ENCODE measurements around the gene DUT.
A peak's percentile ranks its signal among the peaks of the same experiment; 100 is the strongest.

DUT gene

DNA sequence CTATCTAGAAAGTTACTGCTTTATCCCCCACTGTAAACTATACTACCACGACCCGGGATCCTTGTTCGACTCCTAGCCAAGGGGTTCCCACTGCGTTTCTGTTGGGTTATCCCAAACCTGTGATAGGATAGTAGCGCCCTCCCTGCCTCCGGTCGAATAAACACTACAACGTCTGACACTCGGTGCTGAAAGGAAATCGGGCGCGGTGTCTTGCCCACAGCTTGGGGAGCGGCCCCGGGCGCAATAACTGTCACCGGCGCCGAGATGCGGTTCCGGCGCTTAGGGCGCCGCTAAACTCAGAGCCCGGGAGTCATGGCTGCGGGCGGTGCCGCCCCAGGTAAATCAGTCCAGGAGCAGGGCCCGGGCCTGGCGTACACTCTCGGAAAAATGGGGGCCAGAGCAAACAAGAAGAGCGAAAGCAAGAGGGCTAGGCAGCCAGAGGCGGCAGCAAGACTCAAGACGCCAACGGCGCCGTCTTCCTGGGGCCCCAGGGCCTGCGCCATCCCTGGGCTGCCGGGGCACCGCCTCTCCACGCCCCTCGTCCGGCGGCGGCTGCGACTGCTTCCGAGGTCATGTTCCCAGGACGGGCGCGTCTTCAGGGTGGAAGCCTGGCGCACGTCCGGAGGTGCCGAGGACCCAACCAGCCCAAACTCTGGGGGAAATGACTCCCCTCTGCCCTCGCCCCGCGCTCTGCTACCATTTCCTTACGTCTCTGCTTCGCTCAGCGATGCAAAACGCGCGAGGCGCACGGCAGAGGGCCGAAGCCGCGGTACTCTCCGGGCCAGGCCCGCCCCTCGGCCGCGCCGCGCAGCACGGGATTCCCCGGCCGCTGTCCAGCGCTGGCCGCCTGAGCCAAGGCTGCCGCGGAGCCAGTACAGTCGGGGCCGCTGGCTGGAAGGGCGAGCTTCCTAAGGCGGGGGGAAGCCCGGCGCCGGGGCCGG, at the start of gene DUT:
TSS of gene DUT (plus strand) at position 575 of the 941 bp plus-strand sequence. CDS start at position 662, 87 bp downstream.
- peak; percentile 81 for DNase-seq
- peak within 1 kb of the TSS; percentile 96 for H3K9ac ChIP-seq (ENCODE audit: low read length)
- peak within 1 kb of the TSS; percentile 90 for H3K4me2 ChIP-seq (ENCODE audit: low read depth, low read length)
- TF ChIP-seq EZH2phosphoT487 (IDR thresholded peaks at IDR 0.05; ENCODE audit: low read length): no peak
- TF ChIP-seq, protein P1, sequence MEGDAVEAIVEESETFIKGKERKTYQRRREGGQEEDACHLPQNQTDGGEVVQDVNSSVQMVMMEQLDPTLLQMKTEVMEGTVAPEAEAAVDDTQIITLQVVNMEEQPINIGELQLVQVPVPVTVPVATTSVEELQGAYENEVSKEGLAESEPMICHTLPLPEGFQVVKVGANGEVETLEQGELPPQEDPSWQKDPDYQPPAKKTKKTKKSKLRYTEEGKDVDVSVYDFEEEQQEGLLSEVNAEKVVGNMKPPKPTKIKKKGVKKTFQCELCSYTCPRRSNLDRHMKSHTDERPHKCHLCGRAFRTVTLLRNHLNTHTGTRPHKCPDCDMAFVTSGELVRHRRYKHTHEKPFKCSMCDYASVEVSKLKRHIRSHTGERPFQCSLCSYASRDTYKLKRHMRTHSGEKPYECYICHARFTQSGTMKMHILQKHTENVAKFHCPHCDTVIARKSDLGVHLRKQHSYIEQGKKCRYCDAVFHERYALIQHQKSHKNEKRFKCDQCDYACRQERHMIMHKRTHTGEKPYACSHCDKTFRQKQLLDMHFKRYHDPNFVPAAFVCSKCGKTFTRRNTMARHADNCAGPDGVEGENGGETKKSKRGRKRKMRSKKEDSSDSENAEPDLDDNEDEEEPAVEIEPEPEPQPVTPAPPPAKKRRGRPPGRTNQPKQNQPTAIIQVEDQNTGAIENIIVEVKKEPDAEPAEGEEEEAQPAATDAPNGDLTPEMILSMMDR (IDR thresholded peaks at IDR 0.05; ENCODE audit: low read length): peak; percentile 23
- H3K9me3 ChIP-seq (replicated peaks; ENCODE audit: insufficient read depth, low read length): no peaks in the 10 kb centered on the region
- H3K27ac ChIP-seq (ENCODE audit: low read length): peak within 1 kb of the TSS; percentile 83
- peak within 1 kb of the TSS; percentile 84 for H3K4me3 ChIP-seq (ENCODE audit: low read length)
- peaks cover 46% of the 10 kb centered on the region for H3K79me2 ChIP-seq (ENCODE audit: low read length)
- peaks cover 18% of the 10 kb centered on the region for H3K4me1 ChIP-seq (ENCODE audit: low read length)
- peaks cover 19% of the 10 kb centered on the region for H3F3A ChIP-seq (ENCODE audit: insufficient read depth, low read length)
- peaks cover 5% of the 10 kb centered on the region; the same call in 1 of the 2 replicates for H3K36me3 ChIP-seq (replicated peaks; ENCODE audit: insufficient read depth, low read length)
- peak within 1 kb of the TSS; percentile 81 for H2AFZ ChIP-seq (ENCODE audit: low read length)
- H4K20me1 ChIP-seq (ENCODE audit: insufficient read depth, low read length): no peaks in the 10 kb centered on the region
- H3K27me3 ChIP-seq (replicated peaks; ENCODE audit: insufficient read depth, low read length): no peaks in the 10 kb centered on the region
- H3K9me2 ChIP-seq (replicated peaks; ENCODE audit: insufficient read depth, low read length): no peaks in the 10 kb centered on the region

DNA sequence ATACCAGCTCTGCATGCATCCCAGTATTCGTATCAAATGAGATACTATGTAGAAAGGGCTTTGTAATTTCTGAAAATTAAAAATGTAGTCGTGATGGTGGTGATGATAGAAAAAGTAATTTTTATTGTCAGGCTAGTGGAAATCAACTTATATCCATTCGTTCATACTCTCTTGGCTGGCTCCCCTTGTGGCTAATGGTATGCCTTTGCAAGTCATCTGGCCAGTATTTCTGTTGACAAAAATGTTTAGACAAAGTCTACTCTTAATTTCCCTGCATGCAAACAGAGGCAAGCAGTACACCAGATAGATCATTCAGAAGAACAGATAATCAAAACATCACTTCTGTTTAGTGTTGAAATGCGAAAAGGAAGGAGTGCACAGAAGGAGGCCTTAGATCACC, 49.6 kb upstream of the DUT start:
- TF ChIP-seq EZH2phosphoT487 (IDR thresholded peaks at IDR 0.05; ENCODE audit: low read length) (no peak), EZH2 (optimal IDR thresholded peaks at IDR 0.05; ENCODE audit: low read depth, low read length) (no peak)
- TF ChIP-seq, protein P1 (IDR thresholded peaks at IDR 0.05; ENCODE audit: low read length): no peak
- H3K79me2 ChIP-seq (ENCODE audit: low read length): no peaks in the 10 kb centered on the region

DNA sequence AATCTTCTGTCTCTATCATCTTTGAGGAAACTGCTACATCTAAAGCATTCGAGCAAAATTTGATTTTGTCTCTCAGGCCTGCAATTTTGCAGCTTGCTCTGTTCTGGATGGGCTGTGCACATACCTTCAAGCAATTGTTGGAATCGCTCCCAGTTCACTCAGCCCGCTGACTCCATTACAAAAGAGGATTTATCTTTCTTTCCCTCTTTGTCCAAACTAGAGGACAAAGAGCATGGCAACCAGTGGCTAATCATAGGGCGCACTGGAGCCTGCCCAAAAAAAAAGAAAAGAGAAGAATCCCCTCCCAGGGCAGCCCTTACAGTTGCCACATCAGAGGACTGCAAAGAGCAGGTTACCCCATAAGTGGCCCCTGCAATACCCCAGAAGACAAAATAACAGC, 49.0 kb upstream of the DUT start:
- no peak overlapping the region for H2AFZ ChIP-seq (ENCODE audit: low read length)
- H3F3A ChIP-seq (ENCODE audit: insufficient read depth, low read length): no peaks in the 10 kb centered on the region
- no peak for DNase-seq
- H4K20me1 ChIP-seq (ENCODE audit: insufficient read depth, low read length): no peaks in the 10 kb centered on the region
- no peaks in the 10 kb centered on the region for H3K9me2 ChIP-seq (replicated peaks; ENCODE audit: insufficient read depth, low read length)
- H3K79me2 ChIP-seq (ENCODE audit: low read length): no peaks in the 10 kb centered on the region
- H3K27me3 ChIP-seq (replicated peaks; ENCODE audit: insufficient read depth, low read length): no peaks in the 10 kb centered on the region
- no peak overlapping the region for H3K4me2 ChIP-seq (ENCODE audit: low read depth, low read length)
- H3K4me3 ChIP-seq (ENCODE audit: low read length): no peak overlapping the region
- no peak overlapping the region for H3K27ac ChIP-seq (ENCODE audit: low read length)
- H3K9ac ChIP-seq (ENCODE audit: low read length): no peak overlapping the region
- no peaks in the 10 kb centered on the region for H3K9me3 ChIP-seq (replicated peaks; ENCODE audit: insufficient read depth, low read length)
- H3K4me1 ChIP-seq (ENCODE audit: low read length): no peaks in the 10 kb centered on the region
- H3K36me3 ChIP-seq (replicated peaks; ENCODE audit: insufficient read depth, low read length): no peaks in the 10 kb centered on the region
- TF ChIP-seq, protein P1 (IDR thresholded peaks at IDR 0.05; ENCODE audit: low read length): no peak
- TF ChIP-seq EZH2 (optimal IDR thresholded peaks at IDR 0.05; ENCODE audit: low read depth, low read length) (no peak), EZH2phosphoT487 (IDR thresholded peaks at IDR 0.05; ENCODE audit: low read length) (no peak)

More for the DNA sequence above, 49.6 kb upstream of the DUT start:
- Histone ChIP-seq H3K4me3 (ENCODE audit: low read length) (no peak overlapping the region), H3K4me1 (ENCODE audit: low read length) (no peaks in the 10 kb centered on the region), H2AFZ (ENCODE audit: low read length) (no peak overlapping the region), H4K20me1 (ENCODE audit: insufficient read depth, low read length) (no peaks in the 10 kb centered on the region), H3K9me3 (replicated peaks; ENCODE audit: insufficient read depth, low read length) (no peaks in the 10 kb centered on the region), H3F3A (ENCODE audit: insufficient read depth, low read length) (no peaks in the 10 kb centered on the region), H3K27me3 (replicated peaks; ENCODE audit: insufficient read depth, low read length) (no peaks in the 10 kb centered on the region), H3K36me3 (replicated peaks; ENCODE audit: insufficient read depth, low read length) (no peaks in the 10 kb centered on the region), H3K4me2 (ENCODE audit: low read depth, low read length) (no peak overlapping the region), H3K9me2 (replicated peaks; ENCODE audit: insufficient read depth, low read length) (no peaks in the 10 kb centered on the region), H3K27ac (ENCODE audit: low read length) (no peak overlapping the region), H3K9ac (ENCODE audit: low read length) (no peak overlapping the region)
- DNase-seq: no peak
